ENCODE data around the gene DOK5. TPM values are rescaled to one million over a fixed set of nuclear protein-coding genes. Genes with fewer than 3 reads are reported as not detected.

The DOK5 gene
- total and polyA plus RNA-seq, 5 donors from 2014 or later = 0.11 to 0.36 (median 0.26) TPM; not detected in 2

- Histone ChIP-seq H3K27me3 (ENCODE audit: control insufficient read depth, insufficient read depth, low read length) (no peaks in the 10 kb centered on the region), H3K4me3 (ENCODE audit: low read depth, low read length) (no peak overlapping the region), H3K36me3 (ENCODE audit: control insufficient read depth, insufficient read depth, low read length) (no peaks in the 10 kb centered on the region), H3K9me3 (ENCODE audit: control insufficient read depth in 2 of 2, low read length in 2 of 2) (no peaks in the 10 kb centered on the region), H3K4me1 (ENCODE audit: control insufficient read depth, insufficient read depth, low read length, poor library complexity, severe bottlenecking) (no peaks in the 10 kb centered on the region), H3K27ac (ENCODE audit: insufficient read depth, low read length, poor library complexity, severe bottlenecking) (no peak overlapping the region)
- no peak overlapping the region for H3K4me3 Mint-ChIP-seq
- H3K9me3 Mint-ChIP-seq = peaks cover 0 to 4% (median 2%) of the 10 kb centered on the region in 7 donors
- no peaks in the 10 kb centered on the region for H3K4me1 Mint-ChIP-seq
- no peaks in the 10 kb centered on the region for H3K27me3 Mint-ChIP-seq
- H3K27ac Mint-ChIP-seq = peak overlapping the region in 1 of 3 donors; percentile 40
- DNase-seq (no peak), ATAC-seq (ENCODE audit: low read depth in 2 of 2) (no peak)
- H3K36me3 Mint-ChIP-seq = no peaks in the 10 kb centered on the region
Measured at GRCh38 chr20:54577637-54578036, 102.2 kb downstream of the DOK5 start.

GRCh38 chr20:54585217-54585616, 109.8 kb downstream of the DOK5 start:
- H3K27ac Mint-ChIP-seq = no peak overlapping the region
- no peak for ATAC-seq (ENCODE audit: low read depth in 2 of 2)
- H3K4me1 Mint-ChIP-seq = no peaks in the 10 kb centered on the region
- H3K4me3 Mint-ChIP-seq = no peak overlapping the region
- no peaks in the 10 kb centered on the region for H3K36me3 Mint-ChIP-seq
- Histone ChIP-seq H3K27me3 (ENCODE audit: control insufficient read depth, insufficient read depth, low read length) (no peaks in the 10 kb centered on the region), H3K36me3 (ENCODE audit: control insufficient read depth, insufficient read depth, low read length) (no peaks in the 10 kb centered on the region), H3K9me3 (ENCODE audit: control insufficient read depth in 2 of 2, low read length in 2 of 2) (no peaks in the 10 kb centered on the region), H3K27ac (ENCODE audit: insufficient read depth, low read length, poor library complexity, severe bottlenecking) (no peak overlapping the region), H3K4me3 (ENCODE audit: low read depth, low read length) (no peak overlapping the region), H3K4me1 (ENCODE audit: control insufficient read depth, insufficient read depth, low read length, poor library complexity, severe bottlenecking) (no peaks in the 10 kb centered on the region)
- no peak for DNase-seq
- peaks cover 0 to 8% (median 0%) of the 10 kb centered on the region in 7 donors for H3K9me3 Mint-ChIP-seq
- H3K27me3 Mint-ChIP-seq = no peaks in the 10 kb centered on the region

- no peak overlapping the region for H3K27ac Mint-ChIP-seq
- ATAC-seq (ENCODE audit: low read depth in 2 of 2) = no peak
- Histone ChIP-seq H3K9me3 (ENCODE audit: control insufficient read depth in 2 of 2, low read length in 2 of 2) (no peaks in the 10 kb centered on the region), H3K4me1 (ENCODE audit: control insufficient read depth, insufficient read depth, low read length, poor library complexity, severe bottlenecking) (no peaks in the 10 kb centered on the region), H3K4me3 (ENCODE audit: low read depth, low read length) (no peak overlapping the region), H3K27me3 (ENCODE audit: control insufficient read depth, insufficient read depth, low read length) (no peaks in the 10 kb centered on the region), H3K36me3 (ENCODE audit: control insufficient read depth, insufficient read depth, low read length) (no peaks in the 10 kb centered on the region), H3K27ac (ENCODE audit: insufficient read depth, low read length, poor library complexity, severe bottlenecking) (no peak overlapping the region)
- H3K4me3 Mint-ChIP-seq = no peak overlapping the region
- no peaks in the 10 kb centered on the region for H3K27me3 Mint-ChIP-seq
- DNase-seq = no peak
- H3K9me3 Mint-ChIP-seq = peaks cover 0 to 4% (median 0%) of the 10 kb centered on the region in 7 donors
- H3K36me3 Mint-ChIP-seq = no peaks in the 10 kb centered on the region
- no peaks in the 10 kb centered on the region for H3K4me1 Mint-ChIP-seq
Measured at GRCh38 chr20:54587408-54587807, 112.0 kb downstream of the DOK5 start.

GRCh38 chr20:54589402-54590030, 114.1 kb downstream of the DOK5 start:
- H3K36me3 ChIP-seq (ENCODE audit: control insufficient read depth, insufficient read depth, low read length) = no peaks in the 10 kb centered on the region
- no peak overlapping the region for H3K27ac ChIP-seq (ENCODE audit: insufficient read depth, low read length, poor library complexity, severe bottlenecking)
- no peak overlapping the region for H3K4me3 Mint-ChIP-seq
- H3K9me3 Mint-ChIP-seq = peaks cover 0 to 2% (median 0%) of the 10 kb centered on the region in 7 donors
- ATAC-seq (ENCODE audit: low read depth in 2 of 2) (no peak), DNase-seq (no peak)
- H3K4me1 ChIP-seq (ENCODE audit: control insufficient read depth, insufficient read depth, low read length, poor library complexity, severe bottlenecking) = no peaks in the 10 kb centered on the region
- H3K27me3 Mint-ChIP-seq = no peaks in the 10 kb centered on the region
- H3K4me3 ChIP-seq (ENCODE audit: low read depth, low read length) = no peak overlapping the region
- H3K4me1 Mint-ChIP-seq = no peaks in the 10 kb centered on the region
- no peaks in the 10 kb centered on the region for H3K36me3 Mint-ChIP-seq
- H3K9me3 ChIP-seq (ENCODE audit: control insufficient read depth in 2 of 2, low read length in 2 of 2) = no peaks in the 10 kb centered on the region
- H3K27me3 ChIP-seq (ENCODE audit: control insufficient read depth, insufficient read depth, low read length) = no peaks in the 10 kb centered on the region
- no peak overlapping the region for H3K27ac Mint-ChIP-seq

GRCh38 chr20:54590856-54591255, 115.5 kb downstream of the DOK5 start:
- H3K27ac Mint-ChIP-seq = no peak overlapping the region
- no peak overlapping the region for H3K4me3 Mint-ChIP-seq
- H3K4me1 Mint-ChIP-seq = no peaks in the 10 kb centered on the region

GRCh38 chr20:54596651-54597050, 121.3 kb downstream of the DOK5 start:
- Histone ChIP-seq H3K27ac (ENCODE audit: insufficient read depth, low read length, poor library complexity, severe bottlenecking) (no peak overlapping the region), H3K36me3 (ENCODE audit: control insufficient read depth, insufficient read depth, low read length) (no peaks in the 10 kb centered on the region), H3K4me3 (ENCODE audit: low read depth, low read length) (no peak overlapping the region), H3K4me1 (ENCODE audit: control insufficient read depth, insufficient read depth, low read length, poor library complexity, severe bottlenecking) (no peaks in the 10 kb centered on the region), H3K27me3 (ENCODE audit: control insufficient read depth, insufficient read depth, low read length) (no peaks in the 10 kb centered on the region), H3K9me3 (ENCODE audit: control insufficient read depth in 2 of 2, low read length in 2 of 2) (no peaks in the 10 kb centered on the region)
- DNase-seq (no peak), ATAC-seq (ENCODE audit: low read depth in 2 of 2) (no peak)
- no peaks in the 10 kb centered on the region for H3K4me1 Mint-ChIP-seq
- H3K27ac Mint-ChIP-seq = no peak overlapping the region
- H3K27me3 Mint-ChIP-seq = no peaks in the 10 kb centered on the region
- no peak overlapping the region for H3K4me3 Mint-ChIP-seq
- no peaks in the 10 kb centered on the region for H3K36me3 Mint-ChIP-seq
- peaks cover 0 to 5% (median 0%) of the 10 kb centered on the region in 7 donors for H3K9me3 Mint-ChIP-seq

More at GRCh38 chr20:54590856-54591255, 115.5 kb downstream of the DOK5 start:
- ATAC-seq (ENCODE audit: low read depth in 2 of 2) (no peak), DNase-seq (no peak)
- no peaks in the 10 kb centered on the region for H3K36me3 Mint-ChIP-seq
- Histone ChIP-seq H3K4me3 (ENCODE audit: low read depth, low read length) (no peak overlapping the region), H3K27me3 (ENCODE audit: control insufficient read depth, insufficient read depth, low read length) (no peaks in the 10 kb centered on the region), H3K27ac (ENCODE audit: insufficient read depth, low read length, poor library complexity, severe bottlenecking) (no peak overlapping the region), H3K4me1 (ENCODE audit: control insufficient read depth, insufficient read depth, low read length, poor library complexity, severe bottlenecking) (no peaks in the 10 kb centered on the region), H3K36me3 (ENCODE audit: control insufficient read depth, insufficient read depth, low read length) (no peaks in the 10 kb centered on the region), H3K9me3 (ENCODE audit: control insufficient read depth in 2 of 2, low read length in 2 of 2) (no peaks in the 10 kb centered on the region)
- H3K9me3 Mint-ChIP-seq = peaks cover 0 to 2% (median 0%) of the 10 kb centered on the region in 7 donors
- no peaks in the 10 kb centered on the region for H3K27me3 Mint-ChIP-seq

- Mint-ChIP-seq H3K27me3 (no peaks in the 10 kb centered on the region), H3K4me1 (no peaks in the 10 kb centered on the region), H3K9me3 (peaks cover 0 to 5% (median 0%) of the 10 kb centered on the region in 7 donors), H3K27ac (no peak overlapping the region), H3K36me3 (no peaks in the 10 kb centered on the region), H3K4me3 (no peak overlapping the region)
- no peak for ATAC-seq (ENCODE audit: low read depth in 2 of 2)
- no peaks in the 10 kb centered on the region for H3K27me3 ChIP-seq (ENCODE audit: control insufficient read depth, insufficient read depth, low read length)
- H3K36me3 ChIP-seq (ENCODE audit: control insufficient read depth, insufficient read depth, low read length) = no peaks in the 10 kb centered on the region
- no peak overlapping the region for H3K27ac ChIP-seq (ENCODE audit: insufficient read depth, low read length, poor library complexity, severe bottlenecking)
- H3K4me1 ChIP-seq (ENCODE audit: control insufficient read depth, insufficient read depth, low read length, poor library complexity, severe bottlenecking) = no peaks in the 10 kb centered on the region
- H3K4me3 ChIP-seq (ENCODE audit: low read depth, low read length) = no peak overlapping the region
- DNase-seq = no peak
- no peaks in the 10 kb centered on the region for H3K9me3 ChIP-seq (ENCODE audit: control insufficient read depth in 2 of 2, low read length in 2 of 2)
Measured at GRCh38 chr20:54598352-54598751, 123.0 kb downstream of the DOK5 start.

DNA sequence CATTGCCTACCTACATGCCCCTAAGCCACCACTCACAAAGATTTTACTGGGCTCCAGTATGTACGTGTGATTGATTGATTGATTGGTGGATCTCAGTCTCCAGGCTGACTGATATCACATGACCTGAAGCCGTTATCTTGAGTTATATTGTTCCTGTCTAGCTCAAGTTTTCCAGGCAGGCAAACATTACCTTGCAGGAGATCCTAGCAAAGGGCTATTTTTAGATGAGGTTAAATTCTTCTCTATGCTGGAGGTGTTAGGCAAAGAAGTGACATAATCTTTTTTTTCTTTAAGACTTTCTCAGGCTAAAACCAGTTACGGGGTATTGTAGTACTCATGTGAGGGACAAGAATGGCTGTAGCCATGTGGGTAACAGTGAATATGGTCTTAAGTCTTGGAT, 125.2 kb downstream of the DOK5 start:
- Histone ChIP-seq H3K27me3 (ENCODE audit: control insufficient read depth, insufficient read depth, low read length) (no peaks in the 10 kb centered on the region), H3K9me3 (ENCODE audit: control insufficient read depth in 2 of 2, low read length in 2 of 2) (no peaks in the 10 kb centered on the region), H3K36me3 (ENCODE audit: control insufficient read depth, insufficient read depth, low read length) (no peaks in the 10 kb centered on the region), H3K4me3 (ENCODE audit: low read depth, low read length) (no peak overlapping the region), H3K27ac (ENCODE audit: insufficient read depth, low read length, poor library complexity, severe bottlenecking) (no peak overlapping the region), H3K4me1 (ENCODE audit: control insufficient read depth, insufficient read depth, low read length, poor library complexity, severe bottlenecking) (no peaks in the 10 kb centered on the region)
- Mint-ChIP-seq H3K4me1 (no peaks in the 10 kb centered on the region), H3K36me3 (no peaks in the 10 kb centered on the region), H3K4me3 (no peak overlapping the region), H3K9me3 (peaks cover 0 to 5% (median 0%) of the 10 kb centered on the region in 7 donors), H3K27me3 (no peaks in the 10 kb centered on the region), H3K27ac (no peak overlapping the region)
- ATAC-seq (ENCODE audit: low read depth in 2 of 2) (no peak), DNase-seq (no peak)

All from CD4-positive, CD25-positive, alpha-beta regulatory T cell (primary cell).